ENCODE results near the gene ALKBH5.

Gene ALKBH5

DNA sequence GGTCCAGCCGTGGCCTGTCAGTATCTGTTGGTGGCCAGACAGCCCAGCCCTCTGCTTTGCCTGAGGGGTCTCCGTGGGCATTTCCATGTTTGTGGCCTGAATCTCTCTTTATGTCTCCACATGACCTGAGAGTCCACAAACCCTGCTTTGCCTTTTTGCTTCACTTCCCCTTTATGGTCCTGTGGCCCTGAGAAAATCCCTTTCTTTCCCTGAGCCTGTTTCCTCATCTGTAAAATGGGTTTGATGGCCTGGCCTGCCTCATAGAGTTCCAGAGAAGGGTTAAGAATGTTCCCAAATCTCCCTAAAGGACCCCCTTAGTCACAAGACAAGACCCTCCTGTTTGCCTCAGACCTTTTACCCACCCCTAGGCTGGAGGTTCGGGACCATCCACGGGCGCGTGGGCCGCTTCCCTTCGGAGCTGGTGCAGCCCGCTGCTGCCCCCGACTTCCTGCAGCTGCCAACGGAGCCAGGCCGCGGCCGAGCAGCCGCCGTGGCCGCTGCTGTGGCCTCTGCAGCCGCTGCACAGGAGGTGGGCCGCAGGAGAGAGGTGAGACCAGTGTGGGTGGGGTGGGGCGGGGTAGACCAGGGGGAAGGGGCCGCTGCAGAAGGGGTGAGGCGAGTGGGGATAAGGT, 26.2 kb upstream of the ALKBH5 start:
- no peak overlapping the region for H4K91ac ChIP-seq (ENCODE audit: low read length)
- H2BK5ac ChIP-seq (ENCODE audit: low read depth, low read length, poor library complexity, severe bottlenecking) = no peak overlapping the region
- no peak overlapping the region for H2AK5ac ChIP-seq (ENCODE audit: low read length, severe bottlenecking)
- H2BK120ac ChIP-seq (ENCODE audit: low read depth, low read length) = no peak overlapping the region
- no peak overlapping the region for H4K8ac ChIP-seq (ENCODE audit: low read length)
- no peak overlapping the region for H3K14ac ChIP-seq (ENCODE audit: low read length in 2 of 2)
- peaks cover 20% of the 10 kb centered on the region for H3K4me1 ChIP-seq (ENCODE audit: control insufficient read depth, insufficient read depth, low read depth, low read length)
- no peak for DNase-seq
- no peak overlapping the region for H3K18ac ChIP-seq (ENCODE audit: low read depth in 1 of 2, low read length in 2 of 2)
- H3K27ac ChIP-seq (ENCODE audit: low read length, poor library complexity, severe bottlenecking) = no peak overlapping the region
- H3K23ac ChIP-seq (ENCODE audit: low read length in 2 of 2) = no peak overlapping the region
- H2AFZ ChIP-seq (ENCODE audit: low read depth, low read length) = no peak overlapping the region
- no peak overlapping the region for H3K4me2 ChIP-seq (ENCODE audit: low read length, poor library complexity, severe bottlenecking)
- no peak overlapping the region for H3K4me3 ChIP-seq (ENCODE audit: insufficient read depth in 1 of 2, low read depth in 1 of 2, low read length in 2 of 2)
- H2BK15ac ChIP-seq (ENCODE audit: low read depth, poor library complexity, severe bottlenecking) = no peak overlapping the region
- H3K27me3 ChIP-seq (ENCODE audit: control insufficient read depth in 1 of 2, insufficient read depth in 1 of 2, low read length in 2 of 2) = no peaks in the 10 kb centered on the region
- no peaks in the 10 kb centered on the region for H3K36me3 ChIP-seq (ENCODE audit: control insufficient read depth in 1 of 2, insufficient read depth in 2 of 2, low read depth in 1 of 2, low read length in 2 of 2)
- H2BK12ac ChIP-seq (ENCODE audit: low read length in 2 of 2) = no peak overlapping the region
- H3K9me3 ChIP-seq (ENCODE audit: control insufficient read depth, low read length) = no peaks in the 10 kb centered on the region
- no peak overlapping the region for H3K4ac ChIP-seq (ENCODE audit: low read depth in 1 of 2, low read length in 2 of 2)
- WGBS = 67% methylated on average over 22 of the region's 22 CpGs
- H3K9ac ChIP-seq (ENCODE audit: low read length) = no peak overlapping the region
- H3K79me1 ChIP-seq (replicated peaks; ENCODE audit: low read length, poor library complexity, severe bottlenecking) = peaks cover 2% of the 10 kb centered on the region

DNA sequence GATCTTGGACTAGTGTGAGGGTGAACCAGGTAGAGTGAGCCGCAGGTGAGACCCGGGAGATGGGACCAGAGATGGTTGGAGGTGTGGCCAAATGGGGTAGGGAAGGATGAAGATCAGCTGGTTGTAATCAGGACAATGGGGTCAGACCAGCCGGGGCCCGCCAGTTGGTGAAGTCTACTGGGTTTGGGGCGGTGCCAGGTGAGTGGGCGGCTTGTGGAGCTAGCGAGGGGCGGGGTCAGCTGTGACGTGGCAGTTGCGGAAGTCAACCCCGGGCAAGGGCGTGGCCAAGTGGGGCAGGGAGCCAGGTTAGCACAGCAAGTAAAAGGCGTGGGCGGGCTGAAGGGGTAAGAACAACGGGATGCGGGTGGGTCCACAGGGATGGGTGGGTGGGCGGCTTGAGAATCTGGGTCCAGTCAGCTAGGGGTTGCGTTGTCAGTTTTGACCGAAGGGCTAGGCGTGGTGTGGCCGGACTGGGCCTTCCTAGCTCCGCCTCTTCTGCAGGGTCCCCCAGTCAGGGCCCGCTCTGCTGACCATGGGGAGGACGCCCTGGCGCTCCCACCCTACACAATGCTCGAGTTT, 25.5 kb upstream of the ALKBH5 start:
- no peak overlapping the region for H3K23ac ChIP-seq (ENCODE audit: low read length in 2 of 2)

DNA sequence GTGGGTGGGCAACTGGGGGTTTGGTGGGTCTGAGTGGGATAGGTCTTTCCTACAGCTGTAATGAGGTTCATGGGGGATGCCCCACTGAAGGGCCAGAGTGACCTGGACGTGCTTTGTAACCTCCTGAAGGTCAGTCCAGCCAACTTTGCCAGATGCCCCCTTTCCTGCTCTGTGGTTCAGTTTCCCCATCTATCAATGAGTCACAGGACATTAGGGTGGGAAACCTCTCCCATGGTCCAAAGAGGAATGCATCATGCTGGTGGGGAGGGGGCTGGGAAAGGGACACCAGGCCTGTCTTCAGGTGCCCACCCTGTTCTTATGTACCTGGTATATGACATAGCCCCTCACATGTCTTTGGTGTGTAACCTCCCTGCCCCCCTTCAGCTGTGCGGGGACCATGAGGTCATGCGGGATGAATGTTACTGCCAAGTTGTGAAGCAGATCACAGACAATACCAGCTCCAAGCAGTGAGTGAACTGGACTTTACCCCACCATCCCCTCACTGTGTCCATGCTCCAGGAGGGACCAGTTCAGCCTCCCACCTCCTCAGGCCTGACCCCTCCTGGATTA, 24.0 kb upstream of the ALKBH5 start:
- peak; percentile 35 for DNase-seq
- H3K9ac ChIP-seq (ENCODE audit: low read length) = peak overlapping the region; percentile 3
- H3K18ac ChIP-seq (ENCODE audit: low read depth in 1 of 2, low read length in 2 of 2) = no peak overlapping the region
- H3K4me2 ChIP-seq (ENCODE audit: low read length, poor library complexity, severe bottlenecking) = no peak overlapping the region
- no peak overlapping the region for H4K91ac ChIP-seq (ENCODE audit: low read length)
- H3K4ac ChIP-seq (ENCODE audit: low read depth in 1 of 2, low read length in 2 of 2) = no peak overlapping the region
- no peak overlapping the region for H2BK120ac ChIP-seq (ENCODE audit: low read depth, low read length)
- H3K14ac ChIP-seq (ENCODE audit: low read length in 2 of 2) = no peak overlapping the region
- no peak overlapping the region for H4K8ac ChIP-seq (ENCODE audit: low read length)
- no peaks in the 10 kb centered on the region for H3K36me3 ChIP-seq (ENCODE audit: control insufficient read depth in 1 of 2, insufficient read depth in 2 of 2, low read depth in 1 of 2, low read length in 2 of 2)
- H3K27me3 ChIP-seq (ENCODE audit: control insufficient read depth in 1 of 2, insufficient read depth in 1 of 2, low read length in 2 of 2) = no peaks in the 10 kb centered on the region
- H3K4me1 ChIP-seq (ENCODE audit: control insufficient read depth, insufficient read depth, low read depth, low read length) = peaks cover 11% of the 10 kb centered on the region
- H2BK5ac ChIP-seq (ENCODE audit: low read depth, low read length, poor library complexity, severe bottlenecking) = no peak overlapping the region
- no peak overlapping the region for H2BK12ac ChIP-seq (ENCODE audit: low read length in 2 of 2)
- H2AFZ ChIP-seq (ENCODE audit: low read depth, low read length) = no peak overlapping the region
- H2BK15ac ChIP-seq (ENCODE audit: low read depth, poor library complexity, severe bottlenecking) = no peak overlapping the region
- H2AK5ac ChIP-seq (ENCODE audit: low read length, severe bottlenecking) = no peak overlapping the region
- H3K23ac ChIP-seq (ENCODE audit: low read length in 2 of 2) = no peak overlapping the region
- 68% methylated on average over 3 of the region's 3 CpGs for WGBS
- no peak overlapping the region for H3K27ac ChIP-seq (ENCODE audit: low read length, poor library complexity, severe bottlenecking)
- H3K79me1 ChIP-seq (replicated peaks; ENCODE audit: low read length, poor library complexity, severe bottlenecking) = no peaks in the 10 kb centered on the region
- H3K4me3 ChIP-seq (ENCODE audit: insufficient read depth in 1 of 2, low read depth in 1 of 2, low read length in 2 of 2) = no peak overlapping the region
- H3K9me3 ChIP-seq (ENCODE audit: control insufficient read depth, low read length) = no peaks in the 10 kb centered on the region

More for the DNA sequence above, 25.5 kb upstream of the ALKBH5 start:
- WGBS = 27% methylated on average over 25 of the region's 26 CpGs
- Histone ChIP-seq H3K4me3 (ENCODE audit: insufficient read depth in 1 of 2, low read depth in 1 of 2, low read length in 2 of 2) (peak overlapping the region in 1 of 2 experiments; percentile 69), H3K4ac (ENCODE audit: low read depth in 1 of 2, low read length in 2 of 2) (no peak overlapping the region), H2BK5ac (ENCODE audit: low read depth, low read length, poor library complexity, severe bottlenecking) (no peak overlapping the region), H3K27ac (ENCODE audit: low read length, poor library complexity, severe bottlenecking) (no peak overlapping the region), H2AFZ (ENCODE audit: low read depth, low read length) (no peak overlapping the region), H3K4me2 (ENCODE audit: low read length, poor library complexity, severe bottlenecking) (peak overlapping the region; percentile 16), H2BK120ac (ENCODE audit: low read depth, low read length) (no peak overlapping the region), H2AK5ac (ENCODE audit: low read length, severe bottlenecking) (no peak overlapping the region), H3K18ac (ENCODE audit: low read depth in 1 of 2, low read length in 2 of 2) (peak overlapping the region in 1 of 2 experiments; percentile 13), H2BK12ac (ENCODE audit: low read length in 2 of 2) (no peak overlapping the region), H3K9ac (ENCODE audit: low read length) (peak overlapping the region; percentile 63), H3K14ac (ENCODE audit: low read length in 2 of 2) (peak overlapping the region in 1 of 2 experiments; percentile 42), H3K36me3 (ENCODE audit: control insufficient read depth in 1 of 2, insufficient read depth in 2 of 2, low read depth in 1 of 2, low read length in 2 of 2) (no peaks in the 10 kb centered on the region), H3K27me3 (ENCODE audit: control insufficient read depth in 1 of 2, insufficient read depth in 1 of 2, low read length in 2 of 2) (no peaks in the 10 kb centered on the region), H4K91ac (ENCODE audit: low read length) (peak overlapping the region; percentile 57), H2BK15ac (ENCODE audit: low read depth, poor library complexity, severe bottlenecking) (no peak overlapping the region), H4K8ac (ENCODE audit: low read length) (peak overlapping the region; percentile 90), H3K79me1 (replicated peaks; ENCODE audit: low read length, poor library complexity, severe bottlenecking) (no peaks in the 10 kb centered on the region), H3K4me1 (ENCODE audit: control insufficient read depth, insufficient read depth, low read depth, low read length) (peaks cover 14% of the 10 kb centered on the region), H3K9me3 (ENCODE audit: control insufficient read depth, low read length) (no peaks in the 10 kb centered on the region)
- DNase-seq = peak; percentile 51

DNA sequence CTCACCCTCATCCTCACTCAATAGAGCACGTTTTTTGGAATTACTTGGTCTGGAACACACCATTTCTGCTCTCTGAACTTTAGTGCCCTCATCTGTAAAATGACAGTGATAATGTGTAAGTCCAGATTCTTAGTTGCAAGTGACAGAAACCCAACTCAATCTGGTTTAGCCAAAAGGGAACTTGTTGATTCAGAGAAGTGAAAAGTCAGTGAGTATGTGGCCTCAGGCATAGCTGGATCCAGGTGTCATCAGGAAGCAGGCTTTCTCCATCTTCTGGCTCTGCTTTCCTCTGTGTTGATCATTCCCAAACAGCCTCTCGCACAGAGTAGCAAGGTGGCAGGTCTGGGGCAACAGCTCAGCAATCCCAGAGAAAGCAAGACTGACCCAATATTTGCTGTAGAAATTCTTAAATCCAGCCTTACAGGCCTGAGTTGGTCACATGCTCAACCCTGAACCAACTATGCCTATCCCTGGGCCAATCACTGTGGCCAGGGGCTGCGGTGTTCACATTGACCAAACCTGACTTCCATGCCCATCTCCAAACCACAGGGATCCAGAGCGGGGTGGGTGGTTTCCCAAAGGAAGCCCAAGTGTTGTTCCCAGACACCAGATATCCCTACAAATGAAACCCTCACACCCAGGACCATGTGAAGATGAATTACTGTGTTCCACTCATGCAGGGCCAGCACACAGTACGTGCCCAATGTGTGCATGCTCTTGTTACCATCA, 23.3 kb upstream of the ALKBH5 start:
- no peak overlapping the region for H3K4ac ChIP-seq (ENCODE audit: low read depth in 1 of 2, low read length in 2 of 2)
- no peak overlapping the region for H3K4me2 ChIP-seq (ENCODE audit: low read length, poor library complexity, severe bottlenecking)
- no peak for DNase-seq
- H3K4me3 ChIP-seq (ENCODE audit: insufficient read depth in 1 of 2, low read depth in 1 of 2, low read length in 2 of 2) = no peak overlapping the region
- no peak overlapping the region for H3K27ac ChIP-seq (ENCODE audit: low read length, poor library complexity, severe bottlenecking)
- no peak overlapping the region for H2AK5ac ChIP-seq (ENCODE audit: low read length, severe bottlenecking)
- no peak overlapping the region for H4K91ac ChIP-seq (ENCODE audit: low read length)
- no peak overlapping the region for H2BK5ac ChIP-seq (ENCODE audit: low read depth, low read length, poor library complexity, severe bottlenecking)
- H2AFZ ChIP-seq (ENCODE audit: low read depth, low read length) = no peak overlapping the region
- H3K14ac ChIP-seq (ENCODE audit: low read length in 2 of 2) = no peak overlapping the region
- no peak overlapping the region for H2BK12ac ChIP-seq (ENCODE audit: low read length in 2 of 2)
- H2BK15ac ChIP-seq (ENCODE audit: low read depth, poor library complexity, severe bottlenecking) = no peak overlapping the region
- H4K8ac ChIP-seq (ENCODE audit: low read length) = no peak overlapping the region
- H3K36me3 ChIP-seq (ENCODE audit: control insufficient read depth in 1 of 2, insufficient read depth in 2 of 2, low read depth in 1 of 2, low read length in 2 of 2) = no peaks in the 10 kb centered on the region
- no peaks in the 10 kb centered on the region for H3K27me3 ChIP-seq (ENCODE audit: control insufficient read depth in 1 of 2, insufficient read depth in 1 of 2, low read length in 2 of 2)
- 94% methylated on average over 4 of the region's 5 CpGs for WGBS
- H3K9me3 ChIP-seq (ENCODE audit: control insufficient read depth, low read length) = no peaks in the 10 kb centered on the region
- H3K9ac ChIP-seq (ENCODE audit: low read length) = peak overlapping the region; percentile 3
- no peak overlapping the region for H2BK120ac ChIP-seq (ENCODE audit: low read depth, low read length)
- H3K18ac ChIP-seq (ENCODE audit: low read depth in 1 of 2, low read length in 2 of 2) = no peak overlapping the region
- peaks cover 11% of the 10 kb centered on the region for H3K4me1 ChIP-seq (ENCODE audit: control insufficient read depth, insufficient read depth, low read depth, low read length)
- no peaks in the 10 kb centered on the region for H3K79me1 ChIP-seq (replicated peaks; ENCODE audit: low read length, poor library complexity, severe bottlenecking)
- H3K23ac ChIP-seq (ENCODE audit: low read length in 2 of 2) = no peak overlapping the region
